ENCODE results near the gene F2R. TPM values are rescaled to one million over a fixed set of nuclear protein-coding genes. Genes with fewer than 3 reads are reported as not detected.

F2R gene
- total and polyA plus RNA-seq, 2 of the 4 experiments (the other 2 are of a cell fraction): 85.7 to 147 TPM

DNA sequence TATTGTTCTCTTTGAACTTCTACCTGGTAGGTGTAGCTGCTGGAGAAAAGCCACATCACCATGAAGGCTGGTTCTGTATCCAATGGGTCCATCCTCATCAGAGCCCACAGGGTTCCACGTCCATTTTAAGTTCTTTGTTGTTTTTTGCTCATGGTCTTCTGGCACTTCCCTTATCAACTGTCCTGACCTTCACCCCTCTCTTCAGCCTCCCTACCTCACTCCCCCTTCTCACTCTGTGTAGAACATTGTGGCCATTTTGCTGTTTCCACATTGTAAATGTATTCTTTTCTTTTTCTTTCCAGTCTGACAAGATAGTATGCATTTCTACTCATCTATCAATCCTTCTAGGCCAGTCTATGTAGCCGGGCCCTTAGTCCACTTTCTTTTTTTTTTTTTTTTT is 48.4 kb upstream of the F2R start:
- Histone ChIP-seq H3K14ac (replicated peaks; ENCODE audit: low read depth, low read length) (0 out of 2 replicates have a peak overlapping the region, but pooled peaks have one; percentile 15), H3K4me2 (ENCODE audit: low read depth, low read length) (no peak overlapping the region), H3K4me3 (ENCODE audit: insufficient read depth, low read depth, low read length) (no peak overlapping the region), H3K27ac (ENCODE audit: insufficient read depth, low read length) (no peak overlapping the region), H4K91ac (ENCODE audit: insufficient read depth, low read depth, low read length) (0 out of 2 replicates have a peak overlapping the region, but pooled peaks have one; percentile 9), H3K18ac (ENCODE audit: low read depth, low read length) (no peak overlapping the region), H3K79me1 (ENCODE audit: low read depth in 1 of 2, low read length in 2 of 2) (no peaks in the 10 kb centered on the region), H2BK15ac (ENCODE audit: low read depth, low read length) (peak overlapping the region; percentile 94; the same call in 2 of the 3 replicates), H3K4ac (ENCODE audit: low read depth, low read length) (peak overlapping the region; percentile 10; the same call in 1 of the 2 replicates), H4K8ac (ENCODE audit: low read depth in 2 of 2, low read length in 2 of 2) (peak overlapping the region in 1 of 2 experiments; percentile 58; a peak in 1 of 4 replicates), H2BK5ac (ENCODE audit: low read depth, low read length, poor library complexity, severe bottlenecking) (no peak overlapping the region), H3K9me3 (ENCODE audit: control insufficient read depth, insufficient read depth, low read length) (no peaks in the 10 kb centered on the region), H3K4me1 (ENCODE audit: control insufficient read depth, insufficient read depth, low read length) (peaks cover 4% of the 10 kb centered on the region), H3K56ac (ENCODE audit: extremely low read depth, insufficient read depth, low read length) (no peak overlapping the region), H3K27me3 (ENCODE audit: control insufficient read depth, insufficient read depth, low read length) (no peaks in the 10 kb centered on the region), H2AK5ac (ENCODE audit: low read depth, low read length) (peak overlapping the region; percentile 24; the same call in 1 of the 2 replicates), H3K9ac (ENCODE audit: low read depth, low read length) (no peak overlapping the region), H3K23ac (ENCODE audit: low read depth, low read length) (no peak overlapping the region), H3K36me3 (ENCODE audit: control insufficient read depth, insufficient read depth, low read length) (no peaks in the 10 kb centered on the region), H2AK9ac (replicated peaks; ENCODE audit: low read depth, low read length, poor library complexity) (no peak overlapping the region), H3K9me1 (ENCODE audit: insufficient read depth, low read length) (peaks cover 3% of the 10 kb centered on the region; the same call in 1 of the 2 replicates), H2BK20ac (ENCODE audit: low read depth, low read length) (peak overlapping the region; percentile 8; the same call in 1 of the 2 replicates), H2BK120ac (ENCODE audit: low read depth, low read length) (peak overlapping the region; percentile 12), H4K5ac (ENCODE audit: low read depth, low read length) (no peak overlapping the region), H4K20me1 (ENCODE audit: insufficient read depth, low read length) (no peaks in the 10 kb centered on the region), H2AFZ (replicated peaks; ENCODE audit: low read length, poor library complexity) (no peak overlapping the region)
- dilution Hi-C loops (cut with HindIII; ENCODE audit: low sequenced_read_pairs, unreplicated experiment) (no loop called here), in situ Hi-C loops (cut with MboI; ENCODE audit: low sequenced_read_pairs) (no loop called here), intact Hi-C loops (cut with micrococcal nuclease) (no loop called here)
- no peak for DNase-seq
- WGBS, 2 experiments (ENCODE audit: extremely low coverage in 2 of 2, insufficient read length in 1 of 2): 56% methylated on average over 1 of the region's 2 CpGs; no CpG with 5 or more reads in 1 of the 2 experiments
- CTCF ChIA-PET: interaction anchor here (1.2 kb wide), 1 partner anchor 24 kb away, joined by 3 read pairs; no protein-coding TSS in a partner anchor
- TF ChIP-seq CHD1 (IDR thresholded peaks at IDR 0.05; ENCODE audit: low read depth, low read length): no peak
- TF ChIP-seq, protein P1, sequence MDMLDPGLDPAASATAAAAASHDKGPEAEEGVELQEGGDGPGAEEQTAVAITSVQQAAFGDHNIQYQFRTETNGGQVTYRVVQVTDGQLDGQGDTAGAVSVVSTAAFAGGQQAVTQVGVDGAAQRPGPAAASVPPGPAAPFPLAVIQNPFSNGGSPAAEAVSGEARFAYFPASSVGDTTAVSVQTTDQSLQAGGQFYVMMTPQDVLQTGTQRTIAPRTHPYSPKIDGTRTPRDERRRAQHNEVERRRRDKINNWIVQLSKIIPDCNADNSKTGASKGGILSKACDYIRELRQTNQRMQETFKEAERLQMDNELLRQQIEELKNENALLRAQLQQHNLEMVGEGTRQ (IDR thresholded peaks at IDR 0.05; ENCODE audit: low read depth, low read length): no peak
- BruUV-seq (replicated peaks): no TSS peak
- POLR2A ChIA-PET (ENCODE audit: unreplicated experiment): no interaction called here
- no peak for ATAC-seq (ENCODE audit: low read depth)

Data from IMR-90 (cell line).